Mammary epithelial cell (primary cell): ENCODE measurements around the gene SYT9.

Experiments used
- CTCF ChIP-seq, 2 donors: IDR thresholded peaks in 1 of 2; conservative IDR thresholded peaks in 1 of 2; 2 replicates each; pipeline ENCODE4 v1.5.1; 2011 to 2012; ENCODE audit warnings: inconsistent platforms in 2 of 2, low read length in 2 of 2, mild to moderate bottlenecking in 2 of 2, control low read depth in 1 of 2, low read depth in 1 of 2; ENCODE audit not compliant: insufficient read depth in 1 of 2; ENCODE audit errors: extremely low read depth in 1 of 2
- EZH2 ChIP-seq: IDR thresholded peaks from 2 replicates; pipeline ENCODE4 v1.6.1; 2012; ENCODE audit warnings: low read length, inconsistent platforms, borderline replicate concordance

GRCh38 chr11:7469351-7469865, 217.7 kb downstream of the SYT9 start:
- no peak for TF ChIP-seq CTCF (conservative IDR thresholded peaks at IDR 0.05 in 1 of 2, IDR thresholded peaks at IDR 0.05 in 1 of 2; ENCODE audit: extremely low read depth in 1 of 2, insufficient read depth in 1 of 2, low read depth in 1 of 2, low read length in 2 of 2)
- TF ChIP-seq EZH2, result no peak
